ENCODE data around the gene CDK18. TPM values are rescaled to one million over a fixed set of nuclear protein-coding genes. Genes with fewer than 3 reads are reported as not detected.

CDK18 gene
- total RNA-seq, 1 experiment from 2014 or later, result 9.2 TPM

GRCh38 chr1:205537386-205538018 lies 33.0 kb downstream of the CDK18 start:
- H3K27me3 ChIP-seq (replicated peaks; ENCODE audit: insufficient read depth, low read depth, low read length, poor library complexity), result peaks cover 4% of the 10 kb centered on the region
- H3K4me3 ChIP-seq (ENCODE audit: low read depth, low read length, poor library complexity, severe bottlenecking), result no peak overlapping the region
- no peak overlapping the region for H3K27ac ChIP-seq (ENCODE audit: low read depth, low read length, poor library complexity, severe bottlenecking)
- no peak for TF ChIP-seq CTCF (conservative IDR thresholded peaks at IDR 0.05; ENCODE audit: low read depth, low read length)
- no peak for TF ChIP-seq EZH2 (IDR thresholded peaks at IDR 0.05; ENCODE audit: borderline replicate concordance, low read depth, low read length, poor library complexity, severe bottlenecking)
- no peaks in the 10 kb centered on the region for H3K4me1 ChIP-seq (ENCODE audit: insufficient read depth, low read length, poor library complexity, severe bottlenecking)
- no peaks in the 10 kb centered on the region for H3K36me3 ChIP-seq (ENCODE audit: insufficient read depth, low read length, poor library complexity, severe bottlenecking)
- BruUV-seq (replicated peaks), result no TSS peak
- no peak for DNase-seq (ENCODE audit: low spot score)
- intact Hi-C loops (cut with micrococcal nuclease; ENCODE audit: unreplicated experiment), result no loop called here
- H3K9me3 ChIP-seq (ENCODE audit: low read depth, low read length, poor library complexity, severe bottlenecking), result no peaks in the 10 kb centered on the region
- ChIA-PET CTCF (no interaction called here), POLR2A (ENCODE audit: low non-redundant PET) (no interaction called here)

- Histone ChIP-seq H3K36me3 (ENCODE audit: insufficient read depth, low read length, poor library complexity, severe bottlenecking) (no peaks in the 10 kb centered on the region), H3K27me3 (replicated peaks; ENCODE audit: insufficient read depth, low read depth, low read length, poor library complexity) (peaks cover 4% of the 10 kb centered on the region), H3K4me3 (ENCODE audit: low read depth, low read length, poor library complexity, severe bottlenecking) (no peak overlapping the region), H3K27ac (ENCODE audit: low read depth, low read length, poor library complexity, severe bottlenecking) (no peak overlapping the region), H3K4me1 (ENCODE audit: insufficient read depth, low read length, poor library complexity, severe bottlenecking) (peaks cover 5% of the 10 kb centered on the region), H3K9me3 (ENCODE audit: low read depth, low read length, poor library complexity, severe bottlenecking) (no peaks in the 10 kb centered on the region)
- ChIA-PET POLR2A (ENCODE audit: low non-redundant PET) (no interaction called here), CTCF (no interaction called here)
- TF ChIP-seq CTCF (conservative IDR thresholded peaks at IDR 0.05; ENCODE audit: low read depth, low read length) (no peak), EZH2 (IDR thresholded peaks at IDR 0.05; ENCODE audit: borderline replicate concordance, low read depth, low read length, poor library complexity, severe bottlenecking) (no peak)
- no TSS peak for BruUV-seq (replicated peaks)
- intact Hi-C loops (cut with micrococcal nuclease; ENCODE audit: unreplicated experiment), result no loop called here
- no peak for DNase-seq (ENCODE audit: low spot score)
These were observed 33.9 kb downstream of the CDK18 start for GRCh38 chr1:205538235-205538840.

GRCh38 chr1:205541161-205541886 lies 36.9 kb downstream of the CDK18 start:
- no peak overlapping the region for H3K27ac ChIP-seq (ENCODE audit: low read depth, low read length, poor library complexity, severe bottlenecking)
- POLR2A ChIA-PET (ENCODE audit: low non-redundant PET), result no interaction called here
- CTCF ChIA-PET, result no interaction called here
- H3K9me3 ChIP-seq (ENCODE audit: low read depth, low read length, poor library complexity, severe bottlenecking), result no peaks in the 10 kb centered on the region
- no peak overlapping the region for H3K4me3 ChIP-seq (ENCODE audit: low read depth, low read length, poor library complexity, severe bottlenecking)
- no peak for DNase-seq (ENCODE audit: low spot score)
- TF ChIP-seq CTCF (conservative IDR thresholded peaks at IDR 0.05; ENCODE audit: low read depth, low read length) (no peak), EZH2 (IDR thresholded peaks at IDR 0.05; ENCODE audit: borderline replicate concordance, low read depth, low read length, poor library complexity, severe bottlenecking) (no peak)
- BruUV-seq (replicated peaks), result no TSS peak
- peaks cover 4% of the 10 kb centered on the region for H3K27me3 ChIP-seq (replicated peaks; ENCODE audit: insufficient read depth, low read depth, low read length, poor library complexity)
- intact Hi-C loops (cut with micrococcal nuclease; ENCODE audit: unreplicated experiment), result loop anchor here (5.0 kb wide), 1 partner anchor 91 kb away; the partner anchor contains the start of gene ELK4
- H3K36me3 ChIP-seq (ENCODE audit: insufficient read depth, low read length, poor library complexity, severe bottlenecking), result no peaks in the 10 kb centered on the region
- peaks cover 11% of the 10 kb centered on the region for H3K4me1 ChIP-seq (ENCODE audit: insufficient read depth, low read length, poor library complexity, severe bottlenecking)
